Measurements from ENCODE around the gene GRIK3. TPM values are rescaled to one million over a fixed set of nuclear protein-coding genes. Genes with fewer than 3 reads are reported as not detected.

The GRIK3 gene
- total and polyA plus RNA-seq, 2 of the 8 experiments (the other 6 are each of a cell fraction or from before 2014, with no cell fraction given) = 2.1 to 3.4 TPM

DNA sequence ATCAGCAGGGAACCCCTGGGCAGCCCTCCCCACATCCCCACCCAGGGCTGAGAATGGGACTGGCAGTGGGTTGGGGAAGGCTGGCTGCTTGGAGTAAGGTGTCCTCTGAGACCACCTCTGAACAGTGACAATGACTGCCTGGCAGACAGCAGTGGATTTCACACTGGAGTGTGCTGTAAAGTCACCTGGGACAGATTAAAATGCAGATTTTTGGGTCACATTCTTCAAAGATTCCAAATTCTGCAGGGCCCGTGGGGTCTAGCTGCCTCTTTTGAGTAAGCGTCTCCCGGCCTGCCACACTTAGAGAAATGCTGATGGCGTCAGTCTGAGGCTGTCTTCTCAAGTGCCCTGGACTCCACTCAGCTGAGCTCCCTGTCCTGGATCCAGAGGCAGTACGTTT is 164.5 kb downstream of the GRIK3 start (continued):
- TF ChIP-seq, protein P1, sequence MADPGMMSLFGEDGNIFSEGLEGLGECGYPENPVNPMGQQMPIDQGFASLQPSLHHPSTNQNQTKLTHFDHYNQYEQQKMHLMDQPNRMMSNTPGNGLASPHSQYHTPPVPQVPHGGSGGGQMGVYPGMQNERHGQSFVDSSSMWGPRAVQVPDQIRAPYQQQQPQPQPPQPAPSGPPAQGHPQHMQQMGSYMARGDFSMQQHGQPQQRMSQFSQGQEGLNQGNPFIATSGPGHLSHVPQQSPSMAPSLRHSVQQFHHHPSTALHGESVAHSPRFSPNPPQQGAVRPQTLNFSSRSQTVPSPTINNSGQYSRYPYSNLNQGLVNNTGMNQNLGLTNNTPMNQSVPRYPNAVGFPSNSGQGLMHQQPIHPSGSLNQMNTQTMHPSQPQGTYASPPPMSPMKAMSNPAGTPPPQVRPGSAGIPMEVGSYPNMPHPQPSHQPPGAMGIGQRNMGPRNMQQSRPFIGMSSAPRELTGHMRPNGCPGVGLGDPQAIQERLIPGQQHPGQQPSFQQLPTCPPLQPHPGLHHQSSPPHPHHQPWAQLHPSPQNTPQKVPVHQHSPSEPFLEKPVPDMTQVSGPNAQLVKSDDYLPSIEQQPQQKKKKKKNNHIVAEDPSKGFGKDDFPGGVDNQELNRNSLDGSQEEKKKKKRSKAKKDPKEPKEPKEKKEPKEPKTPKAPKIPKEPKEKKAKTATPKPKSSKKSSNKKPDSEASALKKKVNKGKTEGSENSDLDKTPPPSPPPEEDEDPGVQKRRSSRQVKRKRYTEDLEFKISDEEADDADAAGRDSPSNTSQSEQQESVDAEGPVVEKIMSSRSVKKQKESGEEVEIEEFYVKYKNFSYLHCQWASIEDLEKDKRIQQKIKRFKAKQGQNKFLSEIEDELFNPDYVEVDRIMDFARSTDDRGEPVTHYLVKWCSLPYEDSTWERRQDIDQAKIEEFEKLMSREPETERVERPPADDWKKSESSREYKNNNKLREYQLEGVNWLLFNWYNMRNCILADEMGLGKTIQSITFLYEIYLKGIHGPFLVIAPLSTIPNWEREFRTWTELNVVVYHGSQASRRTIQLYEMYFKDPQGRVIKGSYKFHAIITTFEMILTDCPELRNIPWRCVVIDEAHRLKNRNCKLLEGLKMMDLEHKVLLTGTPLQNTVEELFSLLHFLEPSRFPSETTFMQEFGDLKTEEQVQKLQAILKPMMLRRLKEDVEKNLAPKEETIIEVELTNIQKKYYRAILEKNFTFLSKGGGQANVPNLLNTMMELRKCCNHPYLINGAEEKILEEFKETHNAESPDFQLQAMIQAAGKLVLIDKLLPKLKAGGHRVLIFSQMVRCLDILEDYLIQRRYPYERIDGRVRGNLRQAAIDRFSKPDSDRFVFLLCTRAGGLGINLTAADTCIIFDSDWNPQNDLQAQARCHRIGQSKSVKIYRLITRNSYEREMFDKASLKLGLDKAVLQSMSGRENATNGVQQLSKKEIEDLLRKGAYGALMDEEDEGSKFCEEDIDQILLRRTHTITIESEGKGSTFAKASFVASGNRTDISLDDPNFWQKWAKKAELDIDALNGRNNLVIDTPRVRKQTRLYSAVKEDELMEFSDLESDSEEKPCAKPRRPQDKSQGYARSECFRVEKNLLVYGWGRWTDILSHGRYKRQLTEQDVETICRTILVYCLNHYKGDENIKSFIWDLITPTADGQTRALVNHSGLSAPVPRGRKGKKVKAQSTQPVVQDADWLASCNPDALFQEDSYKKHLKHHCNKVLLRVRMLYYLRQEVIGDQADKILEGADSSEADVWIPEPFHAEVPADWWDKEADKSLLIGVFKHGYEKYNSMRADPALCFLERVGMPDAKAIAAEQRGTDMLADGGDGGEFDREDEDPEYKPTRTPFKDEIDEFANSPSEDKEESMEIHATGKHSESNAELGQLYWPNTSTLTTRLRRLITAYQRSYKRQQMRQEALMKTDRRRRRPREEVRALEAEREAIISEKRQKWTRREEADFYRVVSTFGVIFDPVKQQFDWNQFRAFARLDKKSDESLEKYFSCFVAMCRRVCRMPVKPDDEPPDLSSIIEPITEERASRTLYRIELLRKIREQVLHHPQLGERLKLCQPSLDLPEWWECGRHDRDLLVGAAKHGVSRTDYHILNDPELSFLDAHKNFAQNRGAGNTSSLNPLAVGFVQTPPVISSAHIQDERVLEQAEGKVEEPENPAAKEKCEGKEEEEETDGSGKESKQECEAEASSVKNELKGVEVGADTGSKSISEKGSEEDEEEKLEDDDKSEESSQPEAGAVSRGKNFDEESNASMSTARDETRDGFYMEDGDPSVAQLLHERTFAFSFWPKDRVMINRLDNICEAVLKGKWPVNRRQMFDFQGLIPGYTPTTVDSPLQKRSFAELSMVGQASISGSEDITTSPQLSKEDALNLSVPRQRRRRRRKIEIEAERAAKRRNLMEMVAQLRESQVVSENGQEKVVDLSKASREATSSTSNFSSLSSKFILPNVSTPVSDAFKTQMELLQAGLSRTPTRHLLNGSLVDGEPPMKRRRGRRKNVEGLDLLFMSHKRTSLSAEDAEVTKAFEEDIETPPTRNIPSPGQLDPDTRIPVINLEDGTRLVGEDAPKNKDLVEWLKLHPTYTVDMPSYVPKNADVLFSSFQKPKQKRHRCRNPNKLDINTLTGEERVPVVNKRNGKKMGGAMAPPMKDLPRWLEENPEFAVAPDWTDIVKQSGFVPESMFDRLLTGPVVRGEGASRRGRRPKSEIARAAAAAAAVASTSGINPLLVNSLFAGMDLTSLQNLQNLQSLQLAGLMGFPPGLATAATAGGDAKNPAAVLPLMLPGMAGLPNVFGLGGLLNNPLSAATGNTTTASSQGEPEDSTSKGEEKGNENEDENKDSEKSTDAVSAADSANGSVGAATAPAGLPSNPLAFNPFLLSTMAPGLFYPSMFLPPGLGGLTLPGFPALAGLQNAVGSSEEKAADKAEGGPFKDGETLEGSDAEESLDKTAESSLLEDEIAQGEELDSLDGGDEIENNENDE (IDR thresholded peaks at IDR 0.05; ENCODE audit: insufficient replicate concordance, low read length) = no peak
- no peak for TF ChIP-seq EZH2 (IDR thresholded peaks at IDR 0.05; ENCODE audit: low read depth, low read length, severe bottlenecking)
- TF ChIP-seq TBP (IDR thresholded peaks at IDR 0.05; ENCODE audit: low read depth, low read length) = no peak
- no peak for TF ChIP-seq CEBPB (IDR thresholded peaks at IDR 0.05; ENCODE audit: low read depth, low read length)
- TF ChIP-seq RNF2 (IDR thresholded peaks at IDR 0.05; ENCODE audit: borderline replicate concordance, low read depth, low read length, missing control alignments, poor library complexity, severe bottlenecking) = no peak
- no peak for TF ChIP-seq CBX5 (IDR thresholded peaks at IDR 0.05; ENCODE audit: low read depth, low read length)
- no peak for TF ChIP-seq NRF1 (IDR thresholded peaks at IDR 0.05; ENCODE audit: low read depth, low read length)
